Activated CD8-positive, alpha-beta T cell treated with anti-CD3 and anti-CD28 coated beads for 36 hours (primary cell): ENCODE results near the gene CYP2A7. TPM values are rescaled to one million over a fixed set of nuclear protein-coding genes. Genes with fewer than 3 reads are reported as not detected.
"Not testable (repeated sequence)": the region's sequence is repeated elsewhere in the genome, so short reads cannot be mapped to it uniquely, and the experiment has no call there.

Experiments used
- ATAC-seq: fragments of 200-7000 bp; cut with Tn5 transposase; one replicate; pipeline ENCODE4 v1.10.0; 2021; ENCODE audit warnings: mild to moderate bottlenecking, moderate library complexity
- CTCF ChIA-PET: fragments of 350-600 bp; sonication (Branson Sonifier 250); formaldehyde crosslinking; loops from one replicate; lab custom pipeline; 2021; ENCODE audit warnings: antibody characterized with exemption; lab: Charles Lee
- POLR2A ChIA-PET: fragments of 350-600 bp; sonication (Branson Sonifier 250); formaldehyde crosslinking; loops from one replicate; lab custom pipeline; 2021; ENCODE audit warnings: antibody characterized with exemption; lab: Charles Lee
- DNase-seq: peaks from one replicate; pipeline ENCODE4 v3.0.0-alpha.2; 2020
- H3K27ac Mint-ChIP-seq: one replicate; pipeline ENCODE4 v1.8.0; 2021; ENCODE audit warnings: mild to moderate bottlenecking, mixed read lengths
- H3K27me3 Mint-ChIP-seq: one replicate; pipeline ENCODE4 v1.8.0; 2021; ENCODE audit warnings: mixed read lengths
- H3K36me3 Mint-ChIP-seq: one replicate; pipeline ENCODE4 v1.8.0; 2021; ENCODE audit warnings: low read depth, mixed read lengths
- H3K4me1 Mint-ChIP-seq: one replicate; pipeline ENCODE4 v1.8.0; 2021; ENCODE audit warnings: low read depth, mixed read lengths
- H3K4me3 Mint-ChIP-seq: one replicate; pipeline ENCODE4 v1.8.0; 2021; ENCODE audit warnings: mild to moderate bottlenecking, moderate library complexity, mixed read lengths
- H3K9me3 Mint-ChIP-seq: one replicate; pipeline ENCODE4 v1.8.0; 2021; ENCODE audit warnings: mixed read lengths
- CTCF ChIP-seq: fragments of 200-600 bp; IDR thresholded peaks from one replicate; pipeline ENCODE4 v1.8.0; 2022; ENCODE audit warnings: antibody characterized with exemption, mild to moderate bottlenecking
- intact Hi-C: fragments of 100-400 bp; cut with micrococcal nuclease; formaldehyde crosslinking; loops from one replicate; pipeline ENCODE4 v1.10.0; 2022
- total RNA-seq, 2 experiments: library from RNA; stranded (reverse); gene quantifications; one replicate each; pipeline ENCODE4 v1.2.3, GENCODE V29; 2021

Gene CYP2A7
- not detected for total RNA-seq

- H3K9me3 Mint-ChIP-seq, H3K36me3 Mint-ChIP-seq, POLR2A ChIA-PET, ATAC-seq, intact Hi-C loops, CTCF ChIA-PET, H3K27ac Mint-ChIP-seq, H3K4me1 Mint-ChIP-seq, H3K4me3 Mint-ChIP-seq, DNase-seq: not testable (repeated sequence)
- peaks cover 34% of the 10 kb centered on the region for H3K27me3 Mint-ChIP-seq
Observed at GRCh38 chr19:40882062-40882461, at the start of gene CYP2A7. CYP2A7 (minus strand) TSS chr19:40882231; CDS start chr19:40882210, 21 bp downstream.

GRCh38 chr19:40930799-40931198 lies 48.8 kb upstream of the CYP2A7 start:
- intact Hi-C loops, DNase-seq, H3K4me3 Mint-ChIP-seq, H3K9me3 Mint-ChIP-seq, H3K4me1 Mint-ChIP-seq, H3K27ac Mint-ChIP-seq, ATAC-seq, H3K36me3 Mint-ChIP-seq, H3K27me3 Mint-ChIP-seq, POLR2A ChIA-PET, CTCF ChIA-PET: not testable (repeated sequence)

GRCh38 chr19:40929942-40930341 lies 47.9 kb upstream of the CYP2A7 start:
- H3K27me3 Mint-ChIP-seq, ATAC-seq, H3K9me3 Mint-ChIP-seq, H3K27ac Mint-ChIP-seq, DNase-seq, intact Hi-C loops, H3K4me3 Mint-ChIP-seq, H3K4me1 Mint-ChIP-seq, H3K36me3 Mint-ChIP-seq, POLR2A ChIA-PET, CTCF ChIA-PET: not testable (repeated sequence)

DNA sequence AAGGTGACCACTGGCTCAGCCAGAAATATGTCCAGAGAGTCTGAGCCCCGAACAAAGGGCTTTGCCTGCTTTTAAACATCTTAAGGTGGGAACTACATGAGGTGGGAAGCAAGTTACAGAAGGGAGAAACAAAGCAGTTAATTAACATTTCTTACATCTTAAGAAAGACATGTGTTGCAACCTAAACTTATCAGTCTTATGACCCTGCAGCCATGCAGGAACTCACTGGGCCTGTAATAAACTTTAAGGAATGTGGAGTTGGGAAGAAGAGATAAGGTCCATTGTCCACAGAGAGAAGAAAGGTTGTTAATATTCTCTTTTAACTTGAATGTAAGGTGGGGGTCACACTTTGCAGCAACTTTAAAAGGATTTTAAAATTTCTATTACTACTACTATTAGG lies 46.8 kb upstream of the CYP2A7 start:
- ChIA-PET CTCF (no interaction called here), POLR2A (no interaction called here)
- no peak for TF ChIP-seq CTCF
- Mint-ChIP-seq H3K4me3 (no peak overlapping the region), H3K9me3 (no peaks in the 10 kb centered on the region), H3K4me1 (no peaks in the 10 kb centered on the region), H3K36me3 (no peaks in the 10 kb centered on the region), H3K27ac (no peak overlapping the region), H3K27me3 (peaks cover 9% of the 10 kb centered on the region)
- no peak for ATAC-seq
- intact Hi-C loops: no loop called here
- DNase-seq: no peak

DNA sequence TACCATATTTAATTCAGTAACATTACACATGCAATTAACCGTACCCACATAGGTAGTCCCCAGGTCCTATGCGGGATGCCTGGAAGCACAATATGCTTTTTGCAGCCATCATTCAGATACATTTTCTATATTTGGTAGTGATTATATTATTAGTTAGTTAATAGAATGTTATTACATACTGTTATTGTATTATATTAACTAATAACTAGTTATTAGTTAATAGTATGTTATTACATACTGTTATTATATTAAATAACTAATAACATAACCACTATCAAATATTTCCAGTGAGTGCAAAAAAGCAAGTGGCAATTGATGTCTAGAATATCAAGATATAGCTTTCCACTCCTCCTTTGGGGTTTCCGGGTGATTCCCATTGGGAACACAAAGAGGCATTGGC lies 45.5 kb upstream of the CYP2A7 start:
- intact Hi-C loops: no loop called here
- H3K27ac Mint-ChIP-seq: no peak overlapping the region
- H3K27me3 Mint-ChIP-seq: peaks cover 9% of the 10 kb centered on the region
- ATAC-seq (no peak), DNase-seq (no peak)
- no peaks in the 10 kb centered on the region for H3K36me3 Mint-ChIP-seq
- TF ChIP-seq CTCF: no peak
- H3K9me3 Mint-ChIP-seq: no peaks in the 10 kb centered on the region
- H3K4me1 Mint-ChIP-seq: no peaks in the 10 kb centered on the region
- ChIA-PET POLR2A (no interaction called here), CTCF (no interaction called here)
- no peak overlapping the region for H3K4me3 Mint-ChIP-seq

- DNase-seq, H3K9me3 Mint-ChIP-seq, POLR2A ChIA-PET, CTCF ChIA-PET, H3K27ac Mint-ChIP-seq, H3K36me3 Mint-ChIP-seq, H3K4me1 Mint-ChIP-seq, H3K27me3 Mint-ChIP-seq, intact Hi-C loops, H3K4me3 Mint-ChIP-seq, ATAC-seq: not testable (repeated sequence)
Observed at GRCh38 chr19:40926276-40926675, 44.2 kb upstream of the CYP2A7 start.

DNA sequence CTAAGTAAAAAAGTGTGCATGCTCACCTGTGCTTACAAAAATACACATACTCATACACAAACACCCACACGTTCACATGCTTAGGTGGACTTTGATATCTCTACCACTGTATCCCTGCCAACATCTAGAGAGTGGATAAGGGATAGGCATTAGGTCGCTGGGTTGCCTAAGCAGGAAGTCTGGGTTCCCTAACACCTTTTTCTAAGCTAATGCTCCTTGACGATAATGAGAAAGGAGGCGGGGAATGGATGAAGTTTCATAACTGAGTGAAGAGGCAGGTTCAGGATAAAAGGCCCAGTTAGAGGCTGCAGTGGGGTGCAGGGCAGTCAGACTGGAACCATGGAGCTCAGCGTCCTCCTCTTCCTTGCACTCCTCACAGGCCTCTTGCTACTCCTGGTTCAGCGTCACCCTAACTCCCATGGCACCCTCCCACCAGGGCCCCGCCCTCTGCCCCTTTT lies 41.9 kb upstream of the CYP2A7 start:
- POLR2A ChIA-PET: no interaction called here
- no peak for ATAC-seq
- DNase-seq: no peak
- no peak for TF ChIP-seq CTCF
- peaks cover 9% of the 10 kb centered on the region for H3K27me3 Mint-ChIP-seq
- H3K36me3 Mint-ChIP-seq: no peaks in the 10 kb centered on the region
- H3K9me3 Mint-ChIP-seq: peaks cover 10% of the 10 kb centered on the region
- CTCF ChIA-PET: no interaction called here
- no peak overlapping the region for H3K27ac Mint-ChIP-seq
- intact Hi-C loops: no loop called here
- no peak overlapping the region for H3K4me3 Mint-ChIP-seq
- no peaks in the 10 kb centered on the region for H3K4me1 Mint-ChIP-seq

- POLR2A ChIA-PET: interaction anchor here (0.6 kb wide), 1 partner anchor 179 kb away, joined by 3 read pairs; no protein-coding TSS in a partner anchor
- CTCF ChIA-PET: not testable (repeated sequence)
Observed at GRCh38 chr19:40922237-40923160, 40.5 kb upstream of the CYP2A7 start.

More at GRCh38 chr19:40922237-40923160, 40.5 kb upstream of the CYP2A7 start:
- H3K4me1 Mint-ChIP-seq, ATAC-seq, DNase-seq, H3K36me3 Mint-ChIP-seq, intact Hi-C loops, H3K27ac Mint-ChIP-seq, H3K27me3 Mint-ChIP-seq, H3K4me3 Mint-ChIP-seq: not testable (repeated sequence)
- peaks cover 10% of the 10 kb centered on the region for H3K9me3 Mint-ChIP-seq
